NCI-H2196 treated with DMSO at 0.1 percent for 48 hours (cell line): ENCODE data around the gene CCDC91.
"Not testable (repeated sequence)": the region's sequence is repeated elsewhere in the genome, so short reads cannot be mapped to it uniquely, and the experiment has no call there.

Experiments used
- DNase-seq: peaks from one replicate; lab custom pipeline; 2025; ENCODE audit not compliant: unreplicated experiment; lab: John Stamatoyannopoulos, UW

CCDC91 gene

GRCh38 chr12:28278960-28279359, 88.7 kb downstream of the CCDC91 start:
- DNase-seq: no peak

- DNase-seq: no peak
Observed at GRCh38 chr12:28286352-28286751, 96.1 kb downstream of the CCDC91 start.

GRCh38 chr12:28290262-28290661, 100.0 kb downstream of the CCDC91 start:
- no peak for DNase-seq

GRCh38 chr12:28292699-28293098, 102.4 kb downstream of the CCDC91 start:
- no peak for DNase-seq

GRCh38 chr12:28294300-28294699, 104.0 kb downstream of the CCDC91 start:
- DNase-seq: no peak

- DNase-seq: no peak
Observed at GRCh38 chr12:28296287-28296686, 106.0 kb downstream of the CCDC91 start.

GRCh38 chr12:28303192-28303591, 112.9 kb downstream of the CCDC91 start:
- no peak for DNase-seq

- DNase-seq: no peak
Observed at GRCh38 chr12:28306535-28306934, 116.3 kb downstream of the CCDC91 start.

- no peak for DNase-seq
Observed at GRCh38 chr12:28308891-28309290, 118.6 kb downstream of the CCDC91 start.

GRCh38 chr12:28313631-28314030, 123.4 kb downstream of the CCDC91 start:
- DNase-seq: no peak

GRCh38 chr12:28316049-28316448, 125.8 kb downstream of the CCDC91 start:
- DNase-seq: no peak

- no peak for DNase-seq
Observed at GRCh38 chr12:28318273-28318672, 128.0 kb downstream of the CCDC91 start.

GRCh38 chr12:28320353-28320752, 130.1 kb downstream of the CCDC91 start:
- no peak for DNase-seq

GRCh38 chr12:28327722-28328121, 137.5 kb downstream of the CCDC91 start:
- no peak for DNase-seq

GRCh38 chr12:28328967-28329366, 138.7 kb downstream of the CCDC91 start:
- no peak for DNase-seq

- not testable (repeated sequence) for DNase-seq
Observed at GRCh38 chr12:28329727-28330126, 139.5 kb downstream of the CCDC91 start.

- DNase-seq: not testable (repeated sequence)
Observed at GRCh38 chr12:28330232-28330631, 140.0 kb downstream of the CCDC91 start.

GRCh38 chr12:28331130-28331529, 140.9 kb downstream of the CCDC91 start:
- DNase-seq: no peak

GRCh38 chr12:28340261-28341045, 150.2 kb downstream of the CCDC91 start:
- DNase-seq: no peak

GRCh38 chr12:28343713-28344112, 153.5 kb downstream of the CCDC91 start:
- DNase-seq: no peak

GRCh38 chr12:28346567-28346966, 156.3 kb downstream of the CCDC91 start:
- no peak for DNase-seq

GRCh38 chr12:28349196-28349595, 158.9 kb downstream of the CCDC91 start:
- no peak for DNase-seq

- DNase-seq: no peak
Observed at GRCh38 chr12:28350502-28350901, 160.2 kb downstream of the CCDC91 start.
